ENCODE results near the gene METRN.
"Not testable (repeated sequence)": the region's sequence is repeated elsewhere in the genome, so short reads cannot be mapped to it uniquely, and the experiment has no call there.

Gene METRN

DNA sequence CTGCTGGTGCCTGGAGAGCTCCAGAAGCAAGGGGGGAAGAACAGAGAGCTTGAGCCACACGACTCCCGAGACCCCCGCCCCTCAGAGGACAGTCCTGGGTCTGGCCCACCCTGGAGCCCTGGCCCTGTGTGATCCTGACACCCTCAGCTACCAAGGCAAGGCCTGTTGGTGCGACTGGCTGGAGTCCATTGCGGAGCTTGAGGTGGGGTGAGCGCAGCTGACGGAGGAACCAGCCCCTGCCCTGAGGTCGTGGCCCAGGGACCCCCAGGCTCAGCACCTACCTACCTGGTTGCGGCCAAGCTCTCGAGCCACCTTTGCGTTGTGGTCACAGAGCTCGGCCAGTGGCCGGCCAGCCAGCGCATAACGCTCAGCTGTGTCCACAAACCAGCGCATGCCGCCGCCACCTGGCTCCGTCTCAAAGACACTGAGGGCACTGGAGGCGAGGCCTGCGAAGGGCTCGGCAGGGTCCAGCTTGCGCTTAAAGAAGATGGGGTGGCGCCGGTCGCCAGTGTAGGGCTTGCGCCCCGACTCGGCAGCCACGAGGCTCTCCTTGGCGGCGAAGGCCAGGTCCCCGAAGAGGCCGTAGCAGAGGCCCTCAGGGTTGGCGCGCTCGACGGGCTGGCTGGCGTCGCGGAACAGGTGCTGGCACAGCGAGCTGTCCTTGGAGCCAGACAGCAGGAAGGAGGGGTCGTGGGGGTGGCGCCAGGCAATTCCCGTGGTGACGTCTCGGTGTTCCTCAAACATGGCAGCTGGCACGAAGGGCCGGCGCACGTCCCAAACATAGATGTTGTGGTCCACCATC, 28.3 kb upstream of the METRN start:
- TF ChIP-seq, protein P1, sequence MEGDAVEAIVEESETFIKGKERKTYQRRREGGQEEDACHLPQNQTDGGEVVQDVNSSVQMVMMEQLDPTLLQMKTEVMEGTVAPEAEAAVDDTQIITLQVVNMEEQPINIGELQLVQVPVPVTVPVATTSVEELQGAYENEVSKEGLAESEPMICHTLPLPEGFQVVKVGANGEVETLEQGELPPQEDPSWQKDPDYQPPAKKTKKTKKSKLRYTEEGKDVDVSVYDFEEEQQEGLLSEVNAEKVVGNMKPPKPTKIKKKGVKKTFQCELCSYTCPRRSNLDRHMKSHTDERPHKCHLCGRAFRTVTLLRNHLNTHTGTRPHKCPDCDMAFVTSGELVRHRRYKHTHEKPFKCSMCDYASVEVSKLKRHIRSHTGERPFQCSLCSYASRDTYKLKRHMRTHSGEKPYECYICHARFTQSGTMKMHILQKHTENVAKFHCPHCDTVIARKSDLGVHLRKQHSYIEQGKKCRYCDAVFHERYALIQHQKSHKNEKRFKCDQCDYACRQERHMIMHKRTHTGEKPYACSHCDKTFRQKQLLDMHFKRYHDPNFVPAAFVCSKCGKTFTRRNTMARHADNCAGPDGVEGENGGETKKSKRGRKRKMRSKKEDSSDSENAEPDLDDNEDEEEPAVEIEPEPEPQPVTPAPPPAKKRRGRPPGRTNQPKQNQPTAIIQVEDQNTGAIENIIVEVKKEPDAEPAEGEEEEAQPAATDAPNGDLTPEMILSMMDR (IDR thresholded peaks at IDR 0.05; ENCODE audit: control insufficient read depth, extremely low read depth, insufficient read depth) = no peak
- H3K4me3 ChIP-seq (ENCODE audit: low read depth, low read length) = no peak overlapping the region
- DNase-seq (ENCODE audit: low read depth) = no peak

- TF ChIP-seq, protein P1 (IDR thresholded peaks at IDR 0.05; ENCODE audit: control insufficient read depth, extremely low read depth, insufficient read depth) = no peak
- no peak overlapping the region for H3K4me3 ChIP-seq (ENCODE audit: low read depth, low read length)
- no peak for DNase-seq (ENCODE audit: low read depth)
Observed at GRCh38 chr16:687499-687898, 27.4 kb upstream of the METRN start.

- peak overlapping the region; percentile 98 for H3K4me3 ChIP-seq (ENCODE audit: low read depth, low read length)
- TF ChIP-seq, protein P1 (IDR thresholded peaks at IDR 0.05; ENCODE audit: control insufficient read depth, extremely low read depth, insufficient read depth) = no peak
- DNase-seq (ENCODE audit: low read depth) = no peak
Observed at GRCh38 chr16:689175-689897, 25.6 kb upstream of the METRN start.

DNA sequence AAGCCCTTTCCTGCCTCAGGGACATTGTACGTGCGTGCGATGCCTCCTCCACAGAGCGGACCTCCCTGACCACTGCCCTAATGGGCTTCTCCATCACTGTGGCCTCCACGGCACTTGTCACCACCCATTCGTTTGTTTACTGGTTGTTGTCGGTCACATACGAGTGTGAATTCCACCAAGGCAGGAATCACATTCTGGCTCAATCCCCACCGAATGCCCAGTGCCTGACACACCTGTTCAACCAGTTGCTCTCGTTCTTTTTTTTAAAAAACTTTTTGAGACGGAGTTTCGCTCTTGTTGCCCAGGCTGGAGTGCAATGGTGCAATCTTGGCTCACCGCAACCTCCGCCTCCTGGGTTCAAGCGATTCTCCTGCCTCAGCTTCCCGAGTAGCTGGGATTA, 23.7 kb upstream of the METRN start:
- not testable (repeated sequence) for H3K4me3 ChIP-seq (ENCODE audit: low read depth, low read length)

GRCh38 chr16:692356-693108, 22.4 kb upstream of the METRN start:
- DNase-seq (ENCODE audit: low read depth) = no peak
- no peak overlapping the region for H3K4me3 ChIP-seq (ENCODE audit: low read depth, low read length)
- TF ChIP-seq, protein P1 (IDR thresholded peaks at IDR 0.05; ENCODE audit: control insufficient read depth, extremely low read depth, insufficient read depth) = no peak

More for the DNA sequence above, 23.7 kb upstream of the METRN start:
- not testable (repeated sequence) for DNase-seq (ENCODE audit: low read depth)

- no peak for DNase-seq (ENCODE audit: low read depth)
- TF ChIP-seq, protein P1 (IDR thresholded peaks at IDR 0.05; ENCODE audit: control insufficient read depth, extremely low read depth, insufficient read depth) = no peak
- H3K4me3 ChIP-seq (ENCODE audit: low read depth, low read length) = no peak overlapping the region
Observed at GRCh38 chr16:693364-693763, 21.6 kb upstream of the METRN start.

GRCh38 chr16:693766-694165, 21.2 kb upstream of the METRN start:
- H3K4me3 ChIP-seq (ENCODE audit: low read depth, low read length) = no peak overlapping the region
- DNase-seq (ENCODE audit: low read depth) = no peak
- TF ChIP-seq, protein P1 (IDR thresholded peaks at IDR 0.05; ENCODE audit: control insufficient read depth, extremely low read depth, insufficient read depth) = no peak

Measured in LNCaP clone FGC (cell line).